Measurements from ENCODE around the gene DTX1.
"Not testable (repeated sequence)": the region's sequence is repeated elsewhere in the genome, so short reads cannot be mapped to it uniquely, and the experiment has no call there.

The DTX1 gene

DNA sequence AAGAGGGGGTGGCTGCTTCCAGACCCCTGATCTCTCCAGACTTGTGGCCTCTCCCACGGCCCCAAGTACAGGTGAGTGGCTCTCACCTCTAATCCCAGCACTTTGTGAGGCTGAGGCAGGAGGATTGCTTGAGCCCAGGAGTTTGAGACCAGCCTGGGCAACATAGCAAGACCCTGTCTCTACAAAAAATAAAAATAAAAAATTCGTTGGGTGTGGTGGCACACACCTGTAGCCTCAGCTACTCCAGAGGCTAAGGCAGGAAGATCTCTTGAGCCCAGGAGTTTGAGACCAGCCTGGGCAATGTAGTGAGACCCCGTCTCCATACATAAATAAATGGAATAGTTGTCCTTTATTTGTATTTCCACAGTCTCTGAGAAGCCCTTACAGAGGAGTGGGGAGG is 85.2 kb downstream of the DTX1 start:
- not testable (repeated sequence) for DNase-seq

DNA sequence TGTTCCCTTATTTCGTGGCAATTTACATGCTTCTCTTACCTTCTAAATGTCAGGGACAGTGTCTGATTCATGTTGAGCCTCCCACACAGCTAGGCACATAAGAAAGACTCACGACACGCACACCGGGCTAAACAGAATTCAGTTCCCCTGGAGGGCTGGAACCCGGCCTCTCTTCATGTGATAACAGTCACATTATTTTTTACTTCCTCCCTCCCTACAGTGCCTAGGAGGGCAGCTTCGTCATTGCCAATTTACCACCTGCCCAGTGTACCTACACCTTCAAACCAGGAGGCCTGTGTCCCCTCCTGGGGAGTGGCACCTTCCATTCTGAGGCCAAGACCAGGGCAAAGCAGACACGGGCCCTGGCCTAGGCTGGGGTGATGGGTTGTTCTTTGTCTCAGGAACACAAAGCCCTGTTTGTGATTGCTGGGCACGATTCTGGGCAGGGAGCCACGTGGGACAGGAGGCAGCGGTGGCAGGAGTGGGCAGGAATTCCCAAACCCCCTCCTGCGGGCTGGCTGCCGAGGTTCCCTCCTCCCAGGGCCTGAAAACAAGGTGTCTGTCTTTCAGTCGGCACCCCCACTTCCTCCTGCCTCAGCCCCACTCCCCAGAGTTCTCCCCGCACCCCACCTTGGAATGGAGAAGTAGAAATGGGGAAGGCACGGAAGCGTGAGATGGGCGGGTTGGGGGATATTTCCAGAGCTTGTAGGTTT is 85.8 kb downstream of the DTX1 start:
- no peak for DNase-seq

DNA sequence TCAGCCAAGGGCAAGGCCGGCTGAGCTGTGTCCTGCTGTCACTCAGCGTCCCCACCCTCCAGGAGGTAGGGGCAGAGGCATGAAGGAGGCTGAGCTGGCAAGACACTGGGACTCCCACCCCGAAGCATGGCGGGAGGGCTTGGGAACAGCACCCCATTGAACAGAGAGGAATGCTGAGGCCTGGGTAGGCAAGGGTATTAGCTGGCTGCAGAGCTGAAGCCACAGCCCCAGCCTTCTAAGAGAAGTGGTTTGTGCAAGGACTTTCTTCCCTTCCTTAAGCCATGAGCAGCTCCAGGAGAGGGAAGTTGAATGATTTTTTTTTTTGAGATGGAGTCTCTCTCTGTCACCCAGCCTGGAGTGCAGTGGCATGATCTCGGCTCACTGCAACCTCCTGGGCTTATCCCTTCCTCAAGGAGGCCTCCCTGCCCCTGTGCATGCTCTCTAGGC is 86.4 kb downstream of the DTX1 start:
- no peak for DNase-seq

DNA sequence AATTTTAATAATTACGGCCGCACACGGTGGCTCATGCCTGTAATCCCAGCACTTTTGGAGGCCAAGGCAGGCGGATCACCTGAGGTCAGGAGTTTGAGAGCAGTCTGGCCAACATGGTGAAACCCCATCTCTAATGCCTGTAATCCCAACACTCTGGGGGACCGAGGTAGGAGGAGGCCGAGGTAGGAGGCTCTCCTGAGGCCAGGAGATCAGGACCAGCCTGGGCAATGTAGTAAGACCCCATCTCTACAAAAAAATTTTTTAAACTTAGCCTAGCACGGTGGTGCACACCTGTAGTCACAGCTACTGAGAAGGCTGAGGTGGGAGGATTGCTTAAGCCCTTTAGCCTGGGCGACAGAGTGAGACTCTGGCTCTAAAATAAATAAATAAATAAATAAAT is 87.4 kb downstream of the DTX1 start:
- no peak for DNase-seq

DNA sequence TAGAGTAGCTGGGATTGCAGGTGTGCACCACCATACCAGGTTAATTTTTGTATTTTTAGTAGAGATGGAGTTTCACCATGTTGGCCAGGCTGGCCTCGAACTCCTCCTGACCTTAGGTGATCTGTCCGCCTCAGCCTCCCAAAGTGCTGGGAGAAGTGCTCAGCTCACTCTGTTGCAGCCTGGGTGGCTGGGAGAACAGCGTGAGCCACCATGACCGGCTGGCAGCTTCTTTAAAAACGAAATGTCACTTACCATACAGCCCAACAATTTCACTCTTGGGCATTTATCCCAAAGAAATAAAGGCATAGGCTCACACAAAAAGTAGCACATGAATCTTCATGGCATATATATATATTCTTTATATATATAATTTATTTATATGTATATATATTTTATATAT is 88.3 kb downstream of the DTX1 start:
- DNase-seq: no peak

DNA sequence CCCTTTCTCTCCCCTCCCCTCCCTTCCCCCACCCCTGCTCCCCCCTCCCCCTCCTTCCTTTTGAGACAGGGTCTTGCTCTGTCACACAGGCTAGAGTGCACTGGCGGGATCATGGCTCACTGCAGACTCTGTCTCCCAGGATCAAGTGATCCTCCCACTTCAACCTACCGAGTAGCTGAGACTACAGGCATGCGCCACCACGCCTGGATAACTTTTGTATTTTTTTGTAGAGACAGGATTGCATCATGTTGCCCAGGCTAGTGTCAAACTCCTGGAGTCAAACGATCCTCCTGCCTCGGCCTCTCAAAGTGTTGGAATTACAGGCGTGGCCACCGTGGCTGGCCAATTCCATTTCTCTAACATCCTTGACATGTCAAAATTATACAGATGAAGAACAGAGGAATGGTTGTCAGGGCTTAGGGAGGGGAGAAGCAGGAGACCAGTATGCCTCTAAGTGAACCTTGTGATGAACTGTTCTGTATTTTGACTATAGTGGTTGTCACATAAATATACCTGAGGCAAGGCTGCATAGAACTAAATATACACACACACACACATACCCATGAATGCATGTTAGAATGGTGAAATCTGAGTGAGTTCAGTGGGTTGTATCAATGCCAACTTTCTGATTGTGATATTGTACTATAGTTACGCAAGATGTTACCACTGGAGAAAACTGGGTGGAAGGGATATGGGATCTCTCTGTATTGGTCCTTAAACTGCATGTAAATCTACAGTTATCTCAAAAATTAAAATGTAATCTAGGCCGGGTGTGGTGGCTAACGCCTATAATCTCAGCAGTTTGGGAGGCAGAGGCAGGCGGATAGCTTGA is 89.4 kb downstream of the DTX1 start:
- DNase-seq: no peak

DNA sequence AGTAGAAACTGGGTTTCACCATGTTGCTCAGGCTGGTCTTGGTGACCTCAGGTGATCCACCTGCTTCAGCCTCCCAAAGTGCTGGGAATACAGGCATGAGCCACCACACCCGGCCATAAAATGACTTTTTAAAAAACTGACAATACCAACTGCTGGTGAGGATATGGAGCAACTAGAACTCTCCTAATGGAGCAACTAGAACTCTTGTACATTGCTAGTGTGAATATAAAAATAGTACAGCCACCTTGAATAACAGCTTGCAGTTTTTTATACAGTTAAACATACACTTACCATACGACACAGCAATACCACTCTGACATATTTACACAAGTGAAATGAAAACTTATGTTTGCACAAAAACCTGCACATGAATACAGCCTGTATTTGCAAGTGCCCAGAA is 90.5 kb downstream of the DTX1 start:
- DNase-seq: no peak
